ENCODE results near the gene GJD4. TPM values are rescaled to one million over a fixed set of nuclear protein-coding genes. Genes with fewer than 3 reads are reported as not detected.
A peak's percentile ranks its signal among the peaks of the same experiment; 100 is the strongest.

GJD4 gene
- total RNA-seq, 1 experiment from 2014 or later, result 0.33 TPM

DNA sequence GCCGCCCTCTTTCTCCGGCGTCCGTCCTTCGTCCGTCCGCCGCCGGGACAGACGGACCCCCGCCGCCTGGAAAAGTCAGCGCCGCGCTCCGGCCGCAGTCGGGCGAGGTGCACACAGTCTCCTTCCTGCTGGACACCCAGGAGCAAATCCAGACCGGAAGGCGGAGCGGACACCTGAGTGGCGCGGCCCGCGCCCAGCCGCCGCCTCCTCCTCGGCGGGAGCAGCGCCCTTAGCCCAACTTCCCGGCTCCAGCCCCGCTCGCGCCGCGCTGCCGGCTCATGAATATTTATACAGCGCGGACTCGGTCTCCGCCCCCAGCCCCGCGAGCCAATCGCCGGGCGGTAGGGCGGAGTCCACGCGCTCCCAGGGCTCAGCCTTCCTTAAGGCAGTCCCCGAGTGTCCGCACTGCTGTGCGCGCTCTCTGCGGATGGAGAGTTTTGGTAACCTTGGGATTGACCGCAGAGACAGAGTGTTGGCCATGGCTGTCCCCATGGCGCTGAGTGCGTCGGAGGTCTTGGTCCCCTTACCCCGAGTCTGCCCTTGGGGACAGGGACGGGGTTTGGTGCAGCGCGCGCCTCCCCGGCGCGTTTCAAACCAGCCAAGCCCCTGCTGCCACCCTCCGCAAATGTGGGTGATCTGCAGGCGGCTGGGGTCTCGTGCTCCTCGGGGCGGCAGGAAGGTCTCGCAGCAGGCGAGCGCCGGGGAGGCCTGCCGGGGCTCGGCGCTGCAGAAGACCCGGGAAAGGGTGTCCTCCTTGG, 37.1 kb downstream of the GJD4 start, which contains the start of gene FZD8:
Gene FZD8 (minus strand): TSS at position 262 of the 758 bp plus-strand sequence. CDS start 867 bp downstream, outside the sequence.
- Histone ChIP-seq H3K4me2 (ENCODE audit: low read length) (peak within 1 kb of the TSS; percentile 94), H3K79me2 (ENCODE audit: low read length) (peaks cover 54% of the 10 kb centered on the region), H4K20me1 (ENCODE audit: low read length) (peaks cover 26% of the 10 kb centered on the region), H3K9me2 (replicated peaks; ENCODE audit: low read length) (no peaks in the 10 kb centered on the region), H3K9me3 (ENCODE audit: low read length) (no peaks in the 10 kb centered on the region), H3F3A (ENCODE audit: low read length, unreplicated experiment) (peaks cover 17% of the 10 kb centered on the region), H3K4me3 (ENCODE audit: low read length) (peak within 1 kb of the TSS; percentile 80), H3K36me3 (ENCODE audit: low read depth, low read length) (peaks cover 14% of the 10 kb centered on the region), H3K27ac (ENCODE audit: low read length) (peak within 1 kb of the TSS; percentile 62), H3K27me3 (ENCODE audit: low read length) (no peaks in the 10 kb centered on the region), H3K4me1 (ENCODE audit: insufficient read depth, low read length) (peaks cover 30% of the 10 kb centered on the region), H3K9ac (ENCODE audit: low read length) (peak within 1 kb of the TSS; percentile 86), H2AFZ (ENCODE audit: low read length) (peak within 1 kb of the TSS; percentile 86)
- no TSS peak for BruUV-seq (replicated peaks)
- peak; percentile 88 for TF ChIP-seq EZH2phosphoT487 (IDR thresholded peaks at IDR 0.05; ENCODE audit: borderline replicate concordance, low read length)
- TF ChIP-seq EZH2 (IDR thresholded peaks at IDR 0.05; ENCODE audit: low read length, unreplicated experiment), result no peak
- TF ChIP-seq, protein P1, sequence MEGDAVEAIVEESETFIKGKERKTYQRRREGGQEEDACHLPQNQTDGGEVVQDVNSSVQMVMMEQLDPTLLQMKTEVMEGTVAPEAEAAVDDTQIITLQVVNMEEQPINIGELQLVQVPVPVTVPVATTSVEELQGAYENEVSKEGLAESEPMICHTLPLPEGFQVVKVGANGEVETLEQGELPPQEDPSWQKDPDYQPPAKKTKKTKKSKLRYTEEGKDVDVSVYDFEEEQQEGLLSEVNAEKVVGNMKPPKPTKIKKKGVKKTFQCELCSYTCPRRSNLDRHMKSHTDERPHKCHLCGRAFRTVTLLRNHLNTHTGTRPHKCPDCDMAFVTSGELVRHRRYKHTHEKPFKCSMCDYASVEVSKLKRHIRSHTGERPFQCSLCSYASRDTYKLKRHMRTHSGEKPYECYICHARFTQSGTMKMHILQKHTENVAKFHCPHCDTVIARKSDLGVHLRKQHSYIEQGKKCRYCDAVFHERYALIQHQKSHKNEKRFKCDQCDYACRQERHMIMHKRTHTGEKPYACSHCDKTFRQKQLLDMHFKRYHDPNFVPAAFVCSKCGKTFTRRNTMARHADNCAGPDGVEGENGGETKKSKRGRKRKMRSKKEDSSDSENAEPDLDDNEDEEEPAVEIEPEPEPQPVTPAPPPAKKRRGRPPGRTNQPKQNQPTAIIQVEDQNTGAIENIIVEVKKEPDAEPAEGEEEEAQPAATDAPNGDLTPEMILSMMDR (conservative IDR thresholded peaks at IDR 0.05; ENCODE audit: low read depth, low read length), result peak; percentile 60; the same call in 1 of the 2 replicates
- CTCF ChIA-PET, result no interaction called here
- DNase-seq, result peak; percentile 100
- POLR2A ChIA-PET (ENCODE audit: unreplicated experiment), result no interaction called here
- peak; percentile 73 for ATAC-seq
- intact Hi-C loops (cut with micrococcal nuclease), result loop anchor here (1.0 to 2.0 kb wide), 9 partner anchors 153 to 1083 kb away; no protein-coding TSS in a partner anchor

GRCh38 chr10:35642793-35643114, 37.6 kb downstream of the GJD4 start:
- H3F3A ChIP-seq (ENCODE audit: low read length, unreplicated experiment), result peaks cover 11% of the 10 kb centered on the region
- no peak for DNase-seq
- no peaks in the 10 kb centered on the region for H3K9me2 ChIP-seq (replicated peaks; ENCODE audit: low read length)
- ChIA-PET POLR2A (ENCODE audit: unreplicated experiment) (no interaction called here), CTCF (no interaction called here)
- peak overlapping the region; percentile 94 for H3K4me2 ChIP-seq (ENCODE audit: low read length)
- no peaks in the 10 kb centered on the region for H3K27me3 ChIP-seq (ENCODE audit: low read length)
- H3K36me3 ChIP-seq (ENCODE audit: low read depth, low read length), result peaks cover 14% of the 10 kb centered on the region
- TF ChIP-seq EZH2 (IDR thresholded peaks at IDR 0.05; ENCODE audit: low read length, unreplicated experiment) (no peak), EZH2phosphoT487 (IDR thresholded peaks at IDR 0.05; ENCODE audit: borderline replicate concordance, low read length) (no peak)
- TF ChIP-seq, protein P1 (conservative IDR thresholded peaks at IDR 0.05; ENCODE audit: low read depth, low read length), result no peak
- TSS peak; percentile 67 for BruUV-seq (replicated peaks)
- H4K20me1 ChIP-seq (ENCODE audit: low read length), result peaks cover 21% of the 10 kb centered on the region
- H3K9ac ChIP-seq (ENCODE audit: low read length), result peak overlapping the region; percentile 86
- peak overlapping the region; percentile 80 for H3K4me3 ChIP-seq (ENCODE audit: low read length)
- peak; percentile 0; the same call in 1 of the 2 replicates for ATAC-seq
- peaks cover 48% of the 10 kb centered on the region for H3K79me2 ChIP-seq (ENCODE audit: low read length)
- peak overlapping the region; percentile 2; the same call in 1 of the 2 replicates for H3K27ac ChIP-seq (ENCODE audit: low read length)
- H3K9me3 ChIP-seq (ENCODE audit: low read length), result no peaks in the 10 kb centered on the region
- peak overlapping the region; percentile 86 for H2AFZ ChIP-seq (ENCODE audit: low read length)
- H3K4me1 ChIP-seq (ENCODE audit: insufficient read depth, low read length), result peaks cover 25% of the 10 kb centered on the region
- intact Hi-C loops (cut with micrococcal nuclease), result loop anchor here (1.0 to 2.0 kb wide), 13 partner anchors 43 to 1083 kb away; no protein-coding TSS in a partner anchor
